IPS-15b (cell line): ENCODE measurements around the gene LIN28B.

Experiments used
- H3K27me3 ChIP-seq: one replicate; pipeline ENCODE4 v1.6.1; 2013; ENCODE audit warnings: low read length; ENCODE audit not compliant: control insufficient read depth, insufficient read depth
- H3K36me3 ChIP-seq: one replicate; pipeline ENCODE4 v1.6.1; 2013; ENCODE audit warnings: low read length; ENCODE audit not compliant: control insufficient read depth, insufficient read depth
- H3K4me1 ChIP-seq: one replicate; pipeline ENCODE4 v1.6.1; 2013; ENCODE audit warnings: mild to moderate bottlenecking, low read length; ENCODE audit not compliant: control insufficient read depth, insufficient read depth
- H3K4me3 ChIP-seq: one replicate; pipeline ENCODE4 v1.5.1; 2013; ENCODE audit warnings: low read depth, low read length
- H3K9ac ChIP-seq: one replicate; pipeline ENCODE4 v1.6.1; 2013; ENCODE audit warnings: low read depth, mild to moderate bottlenecking, low read length
- H3K9me3 ChIP-seq: one replicate; pipeline ENCODE4 v1.6.1; 2013; ENCODE audit warnings: mild to moderate bottlenecking, low read length; ENCODE audit not compliant: control insufficient read depth, insufficient read depth

LIN28B gene

DNA sequence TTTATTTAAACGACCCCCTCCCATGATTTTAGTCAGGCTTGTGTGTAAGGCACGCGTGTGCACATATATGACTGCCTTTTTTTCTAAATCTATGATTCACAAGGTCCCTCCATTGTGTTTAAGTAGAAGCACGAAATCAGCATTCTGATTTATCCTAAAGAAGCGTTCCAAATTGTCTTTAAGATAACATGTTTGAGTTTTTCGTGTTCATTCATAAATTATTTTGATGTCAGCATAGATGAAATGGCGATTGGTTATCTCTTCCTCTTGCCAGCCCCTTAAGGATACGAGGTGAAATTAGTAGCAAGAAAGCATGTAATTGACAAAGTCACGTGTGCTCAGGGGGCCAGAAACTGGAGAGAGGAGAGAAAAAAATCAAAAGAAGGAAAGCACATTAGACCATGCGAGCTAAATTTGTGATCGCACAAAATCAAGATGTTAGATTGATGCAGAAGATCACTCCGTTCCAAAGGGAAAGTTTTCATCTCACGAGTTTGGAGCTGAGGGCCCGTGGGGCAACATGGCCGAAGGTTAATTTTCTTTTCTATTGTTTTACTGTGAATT, at the start of gene LIN28B:
TSS of gene LIN28B (plus strand) at position 377 of the 564 bp plus-strand sequence. CDS start at position 521, 144 bp downstream.
- no peaks in the 10 kb centered on the region for H3K9me3 ChIP-seq
- peak within 1 kb of the TSS; percentile 91 for H3K9ac ChIP-seq
- H3K36me3 ChIP-seq: no peaks in the 10 kb centered on the region
- peak within 1 kb of the TSS; percentile 61 for H3K4me3 ChIP-seq
- H3K4me1 ChIP-seq: peaks cover 9% of the 10 kb centered on the region
- H3K27me3 ChIP-seq: no peaks in the 10 kb centered on the region

DNA sequence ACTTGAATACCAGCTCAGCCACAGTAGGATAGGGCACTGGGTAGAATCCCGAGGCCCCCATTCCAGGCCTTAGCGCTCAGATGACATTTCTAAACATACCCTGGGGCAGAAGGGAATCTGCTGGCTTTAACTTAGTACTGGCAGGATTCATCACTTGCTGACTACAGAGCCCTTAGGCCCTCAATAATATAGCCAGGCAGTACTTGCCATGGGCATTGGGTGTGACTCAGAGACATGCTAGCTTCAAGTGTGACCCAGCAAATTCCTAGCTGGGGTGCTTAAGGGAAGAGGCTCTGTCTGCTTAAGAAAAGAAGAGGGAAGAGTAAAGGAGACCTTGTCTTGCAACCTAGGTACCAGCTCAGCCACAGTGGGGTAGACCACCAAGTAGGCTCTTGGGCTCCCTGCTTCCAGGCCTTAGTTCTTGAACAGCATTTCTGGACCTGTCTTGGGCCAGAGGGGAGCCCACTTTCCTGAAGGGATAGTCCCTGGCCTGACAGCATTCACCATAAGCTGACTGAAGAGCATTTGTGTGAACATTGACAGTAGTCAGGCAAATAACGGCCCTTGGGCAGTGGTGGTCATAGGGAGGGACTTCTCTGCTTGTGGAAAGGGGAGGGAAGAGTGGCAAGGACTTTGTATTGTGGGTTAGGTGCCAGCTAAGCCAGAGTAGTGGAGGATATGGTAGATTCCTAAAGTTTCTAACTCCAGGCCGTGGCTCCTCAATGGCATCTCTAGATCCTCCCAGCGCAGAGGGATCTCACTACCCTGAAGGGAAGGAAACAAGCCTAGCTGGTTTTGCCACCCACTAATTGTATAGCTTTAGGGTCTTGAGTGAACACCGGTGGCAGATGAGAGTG, 48.6 kb upstream of the LIN28B start:
- Histone ChIP-seq H3K9ac (no peak overlapping the region), H3K36me3 (no peaks in the 10 kb centered on the region), H3K9me3 (no peaks in the 10 kb centered on the region), H3K4me1 (no peaks in the 10 kb centered on the region), H3K27me3 (no peaks in the 10 kb centered on the region), H3K4me3 (no peak overlapping the region)

GRCh38 chr6:104908888-104909525, 47.9 kb upstream of the LIN28B start:
- Histone ChIP-seq H3K4me1 (no peaks in the 10 kb centered on the region), H3K4me3 (no peak overlapping the region), H3K9ac (no peak overlapping the region), H3K27me3 (no peaks in the 10 kb centered on the region), H3K36me3 (no peaks in the 10 kb centered on the region), H3K9me3 (no peaks in the 10 kb centered on the region)

DNA sequence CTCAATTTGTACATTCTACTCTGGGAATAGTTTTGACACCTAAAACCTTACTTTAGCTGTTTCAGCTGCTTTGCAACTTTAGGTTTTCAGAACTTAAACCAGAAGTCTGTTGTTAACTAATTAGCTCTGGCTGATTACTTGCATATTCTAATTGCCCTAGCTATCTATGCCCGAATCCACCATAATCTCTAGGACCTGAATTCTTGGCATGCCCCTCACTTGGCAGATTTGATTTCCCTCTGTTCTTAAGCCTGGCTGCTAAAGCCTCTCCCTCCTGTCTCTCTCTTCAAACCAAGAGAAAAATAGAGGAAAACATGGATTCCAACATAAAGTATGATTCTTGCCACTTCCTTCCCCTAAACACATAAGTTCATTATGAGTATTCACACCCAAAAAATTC, 35.0 kb upstream of the LIN28B start:
- H3K4me3 ChIP-seq: no peak overlapping the region
- no peaks in the 10 kb centered on the region for H3K9me3 ChIP-seq
- no peak overlapping the region for H3K9ac ChIP-seq
- H3K27me3 ChIP-seq: no peaks in the 10 kb centered on the region
- peaks cover 3% of the 10 kb centered on the region for H3K4me1 ChIP-seq
- no peaks in the 10 kb centered on the region for H3K36me3 ChIP-seq

- Histone ChIP-seq H3K9me3 (no peaks in the 10 kb centered on the region), H3K4me3 (no peak overlapping the region), H3K9ac (no peak overlapping the region), H3K36me3 (no peaks in the 10 kb centered on the region), H3K4me1 (peaks cover 3% of the 10 kb centered on the region), H3K27me3 (no peaks in the 10 kb centered on the region)
These were observed 28.8 kb upstream of the LIN28B start for GRCh38 chr6:104928141-104928540.

DNA sequence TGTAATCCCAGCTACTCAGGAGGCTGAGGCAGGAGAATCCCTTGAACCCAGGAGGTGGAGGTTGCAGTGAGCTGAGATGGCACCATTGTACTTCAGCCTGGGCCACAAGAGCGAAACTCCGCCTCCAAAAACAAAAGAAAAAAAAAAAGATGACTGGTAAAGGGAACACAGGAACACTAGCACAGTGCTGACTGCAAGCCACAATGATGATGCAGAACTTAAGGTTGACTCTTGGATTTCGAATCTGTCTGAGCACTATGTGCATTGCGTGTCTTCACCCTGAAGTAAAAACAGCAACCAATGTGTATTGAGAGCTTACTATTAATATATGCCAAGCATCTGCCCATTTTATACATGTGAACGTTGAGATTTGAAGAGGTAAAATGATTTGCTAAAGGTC, 27.6 kb upstream of the LIN28B start:
- Histone ChIP-seq H3K4me3 (no peak overlapping the region), H3K4me1 (peaks cover 3% of the 10 kb centered on the region), H3K9ac (no peak overlapping the region), H3K27me3 (no peaks in the 10 kb centered on the region), H3K36me3 (no peaks in the 10 kb centered on the region), H3K9me3 (no peaks in the 10 kb centered on the region)

DNA sequence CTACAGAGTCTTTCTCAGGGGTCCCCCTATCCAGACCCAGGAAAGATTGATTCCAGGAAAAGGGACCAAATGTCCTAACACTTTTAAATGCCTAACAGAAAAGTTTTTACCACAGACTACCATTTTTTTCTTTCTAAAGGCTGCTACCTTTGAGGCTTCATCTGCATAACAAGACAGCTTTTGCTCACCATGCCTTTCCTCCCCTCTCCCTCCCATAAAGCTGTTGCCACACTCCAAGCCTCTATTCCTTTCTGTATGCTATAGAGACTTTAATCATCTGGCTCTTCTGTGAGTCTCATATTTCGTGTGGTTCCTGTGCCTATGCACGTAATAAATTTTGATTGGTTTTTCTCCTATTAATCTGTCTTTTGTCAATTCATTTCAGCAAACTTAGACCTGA, 26.0 kb upstream of the LIN28B start:
- no peaks in the 10 kb centered on the region for H3K9me3 ChIP-seq
- no peak overlapping the region for H3K4me3 ChIP-seq
- H3K9ac ChIP-seq: no peak overlapping the region
- no peaks in the 10 kb centered on the region for H3K4me1 ChIP-seq
- H3K36me3 ChIP-seq: no peaks in the 10 kb centered on the region
- no peaks in the 10 kb centered on the region for H3K27me3 ChIP-seq

- Histone ChIP-seq H3K9ac (no peak overlapping the region), H3K4me3 (no peak overlapping the region), H3K9me3 (no peaks in the 10 kb centered on the region), H3K27me3 (no peaks in the 10 kb centered on the region), H3K4me1 (no peaks in the 10 kb centered on the region), H3K36me3 (no peaks in the 10 kb centered on the region)
These were observed 20.0 kb upstream of the LIN28B start for GRCh38 chr6:104936766-104937535.

GRCh38 chr6:104940238-104940892, 16.5 kb upstream of the LIN28B start:
- Histone ChIP-seq H3K4me3 (peak overlapping the region; percentile 66), H3K36me3 (no peaks in the 10 kb centered on the region), H3K9ac (peak overlapping the region; percentile 76), H3K27me3 (no peaks in the 10 kb centered on the region), H3K4me1 (peaks cover 5% of the 10 kb centered on the region), H3K9me3 (no peaks in the 10 kb centered on the region)

DNA sequence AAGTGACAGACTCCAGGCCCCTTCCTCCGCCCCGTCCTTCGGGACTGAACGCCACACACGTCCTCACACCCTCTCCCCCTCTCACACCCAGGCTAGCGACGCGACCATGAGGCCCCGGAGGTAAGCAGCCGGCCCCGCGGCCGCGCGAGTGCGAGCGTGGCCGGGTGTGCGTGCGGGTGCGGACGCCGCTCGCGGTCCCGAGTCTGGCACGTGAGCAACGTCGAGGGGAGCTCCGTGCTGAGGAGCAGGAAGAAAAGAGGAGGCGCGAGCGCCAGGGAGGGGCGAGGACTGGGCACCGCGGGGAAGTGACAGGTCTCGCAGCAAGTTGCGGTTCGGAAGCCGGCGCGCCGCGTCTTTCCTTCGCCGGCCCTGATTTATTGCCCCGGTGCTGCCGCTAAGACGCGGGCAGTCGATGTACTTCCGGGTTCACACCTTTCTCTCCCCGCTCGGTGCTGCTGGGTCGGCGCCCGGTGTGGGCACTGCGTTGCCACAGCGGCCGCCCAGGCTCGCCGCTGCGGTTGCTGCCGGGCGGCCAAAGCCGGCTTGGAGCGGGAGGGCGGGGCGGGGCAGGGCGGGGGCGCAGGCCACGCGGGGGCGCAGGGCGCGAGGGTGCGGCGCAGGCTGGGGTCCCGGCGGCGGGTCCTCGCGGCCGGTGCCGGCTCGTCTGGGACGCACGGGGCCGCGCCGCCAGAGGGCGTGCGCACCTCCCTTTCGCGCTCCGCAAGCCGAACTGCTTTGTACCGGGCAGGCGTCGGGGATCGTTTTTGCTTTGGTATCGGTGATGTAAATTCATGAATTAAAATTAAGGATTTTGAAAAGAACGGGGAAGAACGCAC, 15.8 kb upstream of the LIN28B start:
- no peaks in the 10 kb centered on the region for H3K36me3 ChIP-seq
- H3K4me1 ChIP-seq: peaks cover 5% of the 10 kb centered on the region
- H3K27me3 ChIP-seq: no peaks in the 10 kb centered on the region
- H3K4me3 ChIP-seq: peak overlapping the region; percentile 72
- peak overlapping the region; percentile 90 for H3K9ac ChIP-seq
- no peaks in the 10 kb centered on the region for H3K9me3 ChIP-seq
